Caco-2 (cell line): ENCODE results near the gene DCTPP1. TPM values are rescaled to one million over a fixed set of nuclear protein-coding genes. Genes with fewer than 3 reads are reported as not detected.
A peak's percentile ranks its signal among the peaks of the same experiment; 100 is the strongest.
"Not testable (repeated sequence)": the region's sequence is repeated elsewhere in the genome, so short reads cannot be mapped to it uniquely, and the experiment has no call there.

Experiments
- BruUV-seq: library from RNA; stranded (reverse); fragments of 400-500 nt; replicated peaks from 2 replicates; lab custom pipeline; 2021; lab: Mats Ljungman, UMichigan
- CTCF ChIA-PET: fragments of 300-600 bp; sonication (Branson Sonifier 250); formaldehyde crosslinking; loops from one replicate; lab custom pipeline; 2022; ENCODE audit warnings: antibody characterized with exemption; lab: Charles Lee
- POLR2A ChIA-PET: fragments of 300-600 bp; sonication (Branson Sonifier 250); formaldehyde crosslinking; loops from one replicate; lab custom pipeline; 2022; ENCODE audit warnings: antibody characterized with exemption; lab: Charles Lee
- DNase-seq, 2 experiments: peaks; one replicate each; pipeline versions ENCODE4 v3.0.0 to v3.0.0-alpha.2; 2020 to 2022
- H3K27me3 ChIP-seq: replicated peaks from 2 replicates; pipeline ENCODE4 v1.6.0; 2011; ENCODE audit warnings: low read length; ENCODE audit not compliant: control insufficient read depth, insufficient read depth
- H3K36me3 ChIP-seq: 2 replicates; pipeline ENCODE4 v1.5.1; 2011; ENCODE audit warnings: low read length; ENCODE audit not compliant: control insufficient read depth, insufficient read depth
- H3K4me1 ChIP-seq: fragments of 250-450 bp; sonication (Bioruptor Pico); 2 replicates; pipeline ENCODE4 v1.5.1; 2020; ENCODE audit warnings: mild to moderate bottlenecking
- H3K4me3 ChIP-seq: 2 replicates; pipeline ENCODE4 v1.5.1; 2011; ENCODE audit warnings: low read depth, mild to moderate bottlenecking, control low read depth, low read length
- H3K9me3 ChIP-seq: fragments of 250-450 bp; sonication (Bioruptor Pico); 2 replicates; pipeline ENCODE4 v1.5.1; 2020; ENCODE audit warnings: mild to moderate bottlenecking, moderate library complexity
- H3K27ac Mint-ChIP-seq: one replicate; pipeline ENCODE4 v1.8.0; 2022; ENCODE audit warnings: mixed read lengths; ENCODE audit not compliant: unreplicated experiment
- H3K27me3 Mint-ChIP-seq: one replicate; pipeline ENCODE4 v1.8.0; 2022; ENCODE audit warnings: mixed read lengths; ENCODE audit not compliant: insufficient read depth, unreplicated experiment
- H3K36me3 Mint-ChIP-seq: one replicate; pipeline ENCODE4 v1.8.0; 2022; ENCODE audit warnings: mild to moderate bottlenecking, mixed read lengths; ENCODE audit not compliant: insufficient read depth, unreplicated experiment
- H3K4me1 Mint-ChIP-seq: one replicate; pipeline ENCODE4 v1.8.0; 2022; ENCODE audit warnings: low read depth, mixed read lengths; ENCODE audit not compliant: unreplicated experiment
- H3K4me3 Mint-ChIP-seq: one replicate; pipeline ENCODE4 v1.8.0; 2022; ENCODE audit warnings: mild to moderate bottlenecking, moderate library complexity, mixed read lengths; ENCODE audit not compliant: unreplicated experiment
- H3K9me3 Mint-ChIP-seq: one replicate; pipeline ENCODE4 v1.8.0; 2022; ENCODE audit warnings: mixed read lengths; ENCODE audit not compliant: unreplicated experiment
- intact Hi-C: fragments of 100-400 bp; cut with micrococcal nuclease; formaldehyde crosslinking; loops from one replicate; pipeline ENCODE4 v1.10.0; 2022; ENCODE audit not compliant: unreplicated experiment
- total RNA-seq: library from RNA; stranded (reverse); gene quantifications from 2 replicates; pipeline ENCODE4 v1.2.3, GENCODE V29; 2022
- TF ChIP-seq, protein P1 (sequence below), 2 experiments: fragments of 200-600 bp in 1 of 2; IDR thresholded peaks; 1 replicate in 1 of 2; 2 replicates in 1 of 2; pipeline versions ENCODE4 v1.5.1 to v1.8.0; 2011 to 2022; ENCODE audit warnings: antibody characterized with exemption in 1 of 2, control low read depth in 1 of 2, inconsistent platforms in 1 of 2, low read depth in 1 of 2, low read length in 1 of 2, mild to moderate bottlenecking in 1 of 2, moderate library complexity in 1 of 2; ENCODE audit not compliant: insufficient read depth in 1 of 2, severe bottlenecking in 1 of 2, unreplicated experiment in 1 of 2

DCTPP1 gene
- total RNA-seq, 1 experiment from 2014 or later, result 51.1 TPM

DNA sequence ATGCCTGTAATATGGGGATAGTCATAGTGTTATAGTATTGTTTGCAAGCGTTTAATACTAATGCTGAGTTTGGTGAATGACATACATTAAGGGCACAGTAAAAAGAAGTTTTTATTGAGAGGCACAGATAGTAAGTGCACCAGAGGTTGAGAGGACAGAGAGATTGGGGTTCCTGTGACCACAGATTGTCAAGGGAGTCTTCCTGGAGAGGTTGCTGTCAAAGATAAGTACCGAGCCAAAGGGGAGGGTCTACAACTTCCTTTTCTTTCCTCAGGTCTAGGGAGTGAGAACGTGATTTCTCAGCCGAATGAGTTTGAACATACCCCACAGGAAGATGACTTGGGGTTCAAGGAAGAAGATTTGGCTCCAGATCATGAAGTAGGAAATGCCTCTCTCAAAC lies 32.8 kb downstream of the DCTPP1 start:
- Mint-ChIP-seq H3K36me3 (peaks cover 14% of the 10 kb centered on the region), H3K27me3 (no peaks in the 10 kb centered on the region), H3K4me3 (peak overlapping the region; percentile 82), H3K9me3 (no peaks in the 10 kb centered on the region), H3K4me1 (peaks cover 27% of the 10 kb centered on the region), H3K27ac (no peak overlapping the region)
- CTCF ChIA-PET, result no interaction called here
- no peaks in the 10 kb centered on the region for H3K9me3 ChIP-seq
- TF ChIP-seq, protein P1, sequence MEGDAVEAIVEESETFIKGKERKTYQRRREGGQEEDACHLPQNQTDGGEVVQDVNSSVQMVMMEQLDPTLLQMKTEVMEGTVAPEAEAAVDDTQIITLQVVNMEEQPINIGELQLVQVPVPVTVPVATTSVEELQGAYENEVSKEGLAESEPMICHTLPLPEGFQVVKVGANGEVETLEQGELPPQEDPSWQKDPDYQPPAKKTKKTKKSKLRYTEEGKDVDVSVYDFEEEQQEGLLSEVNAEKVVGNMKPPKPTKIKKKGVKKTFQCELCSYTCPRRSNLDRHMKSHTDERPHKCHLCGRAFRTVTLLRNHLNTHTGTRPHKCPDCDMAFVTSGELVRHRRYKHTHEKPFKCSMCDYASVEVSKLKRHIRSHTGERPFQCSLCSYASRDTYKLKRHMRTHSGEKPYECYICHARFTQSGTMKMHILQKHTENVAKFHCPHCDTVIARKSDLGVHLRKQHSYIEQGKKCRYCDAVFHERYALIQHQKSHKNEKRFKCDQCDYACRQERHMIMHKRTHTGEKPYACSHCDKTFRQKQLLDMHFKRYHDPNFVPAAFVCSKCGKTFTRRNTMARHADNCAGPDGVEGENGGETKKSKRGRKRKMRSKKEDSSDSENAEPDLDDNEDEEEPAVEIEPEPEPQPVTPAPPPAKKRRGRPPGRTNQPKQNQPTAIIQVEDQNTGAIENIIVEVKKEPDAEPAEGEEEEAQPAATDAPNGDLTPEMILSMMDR (IDR thresholded peaks at IDR 0.05; ENCODE audit: insufficient read depth in 1 of 2, low read depth in 1 of 2, low read length in 1 of 2, severe bottlenecking in 1 of 2, unreplicated experiment in 1 of 2), result no peak
- no TSS peak for BruUV-seq
- DNase-seq, result no peak
- no peaks in the 10 kb centered on the region for H3K27me3 ChIP-seq
- H3K4me3 ChIP-seq, result no peak overlapping the region
- intact Hi-C loops, result no loop called here
- H3K36me3 ChIP-seq, result no peaks in the 10 kb centered on the region
- POLR2A ChIA-PET, result no interaction called here
- peaks cover 15% of the 10 kb centered on the region for H3K4me1 ChIP-seq

DNA sequence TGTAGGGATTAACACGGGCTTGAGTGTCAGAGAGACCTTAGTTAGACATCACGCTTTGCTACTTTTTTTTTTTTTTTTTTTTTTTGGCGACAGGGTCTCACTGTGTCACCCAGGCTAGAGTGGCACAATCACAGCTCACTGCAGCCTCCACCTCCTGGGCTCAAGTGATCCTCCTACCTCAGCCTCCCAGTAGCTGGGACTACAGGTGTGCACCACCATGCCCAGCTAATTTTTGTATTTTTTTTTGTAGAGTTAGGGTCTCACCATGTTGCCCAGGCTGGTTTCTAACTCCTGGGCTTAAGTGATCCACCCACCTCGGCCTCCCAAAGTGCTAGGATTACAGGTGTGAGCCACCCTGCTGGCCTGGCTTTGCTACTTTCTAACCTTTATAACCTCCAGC lies 33.2 kb downstream of the DCTPP1 start:
- Mint-ChIP-seq H3K4me3 (peak overlapping the region; percentile 82), H3K36me3 (peaks cover 14% of the 10 kb centered on the region), H3K4me1 (peaks cover 23% of the 10 kb centered on the region), H3K27ac (peak overlapping the region; percentile 33)
- H3K9me3 Mint-ChIP-seq, H3K36me3 ChIP-seq, H3K27me3 Mint-ChIP-seq, DNase-seq, intact Hi-C loops, H3K9me3 ChIP-seq, H3K27me3 ChIP-seq: not testable (repeated sequence)
- Histone ChIP-seq H3K4me1 (peaks cover 11% of the 10 kb centered on the region), H3K4me3 (peak overlapping the region; percentile 88)
- TSS peak; percentile 70 for BruUV-seq
- CTCF ChIA-PET, result interaction anchor here (1.9 to 2.3 kb wide), 4 partner anchors 10 to 33 kb away, joined by 11 to 27 read pairs (median 15); partner anchors contain the start of genes DCTPP1 and ZNF771
- POLR2A ChIA-PET, result interaction anchor here (1.1 to 2.6 kb wide), 4 partner anchors 11 to 26 kb away, joined by 3 to 20 read pairs (median 10); partner anchors contain the start of genes TBC1D10B and ZNF771

DNA sequence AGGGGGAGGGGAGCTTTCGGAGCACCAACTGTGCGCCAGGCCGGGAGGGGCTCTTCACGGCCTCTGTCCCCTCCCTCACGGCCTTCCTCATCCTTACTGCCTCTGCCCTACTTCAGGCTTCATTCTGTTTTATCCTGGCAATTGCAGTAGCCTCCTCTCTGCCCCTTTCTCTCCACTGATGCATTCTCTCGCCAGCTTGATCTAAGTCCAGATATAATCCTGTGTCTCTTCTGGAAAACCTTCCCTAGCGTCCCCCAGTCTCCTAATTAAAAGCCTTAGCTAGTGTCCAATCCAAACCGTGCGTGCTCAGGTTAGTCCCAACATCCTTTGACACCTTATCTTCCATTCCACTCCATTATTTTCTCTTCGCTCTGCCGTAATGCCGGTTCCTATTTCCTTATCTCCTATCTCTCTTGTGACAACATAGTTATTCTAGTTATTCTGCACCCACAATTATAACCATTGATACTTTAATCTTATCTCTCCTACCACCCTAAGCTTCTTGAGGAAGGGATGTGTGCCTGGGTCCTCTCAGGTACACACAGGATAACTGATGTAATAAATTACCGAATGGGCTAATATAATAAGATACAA lies 33.7 kb downstream of the DCTPP1 start:
- Mint-ChIP-seq H3K4me1 (peaks cover 19% of the 10 kb centered on the region), H3K36me3 (peaks cover 14% of the 10 kb centered on the region), H3K27me3 (no peaks in the 10 kb centered on the region), H3K9me3 (no peaks in the 10 kb centered on the region), H3K4me3 (peak overlapping the region; percentile 82), H3K27ac (peak overlapping the region; percentile 33)
- no peaks in the 10 kb centered on the region for H3K9me3 ChIP-seq
- DNase-seq, result no peak
- H3K4me1 ChIP-seq, result peaks cover 6% of the 10 kb centered on the region; the same call in 1 of the 2 replicates
- intact Hi-C loops, result loop anchor here (1.0 to 2.0 kb wide), 2 partner anchors 13 to 17 kb away; no protein-coding TSS in a partner anchor
- no peaks in the 10 kb centered on the region for H3K36me3 ChIP-seq
- ChIA-PET POLR2A (interaction anchor here (1.1 to 2.6 kb wide), 5 partner anchors 11 to 34 kb away, joined by 3 to 20 read pairs (median 7); partner anchors contain the start of genes DCTPP1, TBC1D10B and ZNF771), CTCF (interaction anchor here (1.5 to 2.3 kb wide), 7 partner anchors 11 to 41 kb away, joined by 5 to 27 read pairs (median 14); partner anchors contain the start of genes CD2BP2, DCTPP1, TBC1D10B and ZNF771)
- H3K4me3 ChIP-seq, result peak overlapping the region; percentile 88
- TF ChIP-seq, protein P1 (IDR thresholded peaks at IDR 0.05; ENCODE audit: insufficient read depth in 1 of 2, low read depth in 1 of 2, low read length in 1 of 2, severe bottlenecking in 1 of 2, unreplicated experiment in 1 of 2), result no peak
- no TSS peak for BruUV-seq
- no peaks in the 10 kb centered on the region for H3K27me3 ChIP-seq
